Measurements from ENCODE around the gene TUBD1. TPM values are rescaled to one million over a fixed set of nuclear protein-coding genes. Genes with fewer than 3 reads are reported as not detected.

Gene TUBD1
- total and polyA plus RNA-seq, 2 of the 13 experiments (the other 11 are each of a cell fraction or from before 2014, with no cell fraction given): 18.2 to 25.9 TPM

DNA sequence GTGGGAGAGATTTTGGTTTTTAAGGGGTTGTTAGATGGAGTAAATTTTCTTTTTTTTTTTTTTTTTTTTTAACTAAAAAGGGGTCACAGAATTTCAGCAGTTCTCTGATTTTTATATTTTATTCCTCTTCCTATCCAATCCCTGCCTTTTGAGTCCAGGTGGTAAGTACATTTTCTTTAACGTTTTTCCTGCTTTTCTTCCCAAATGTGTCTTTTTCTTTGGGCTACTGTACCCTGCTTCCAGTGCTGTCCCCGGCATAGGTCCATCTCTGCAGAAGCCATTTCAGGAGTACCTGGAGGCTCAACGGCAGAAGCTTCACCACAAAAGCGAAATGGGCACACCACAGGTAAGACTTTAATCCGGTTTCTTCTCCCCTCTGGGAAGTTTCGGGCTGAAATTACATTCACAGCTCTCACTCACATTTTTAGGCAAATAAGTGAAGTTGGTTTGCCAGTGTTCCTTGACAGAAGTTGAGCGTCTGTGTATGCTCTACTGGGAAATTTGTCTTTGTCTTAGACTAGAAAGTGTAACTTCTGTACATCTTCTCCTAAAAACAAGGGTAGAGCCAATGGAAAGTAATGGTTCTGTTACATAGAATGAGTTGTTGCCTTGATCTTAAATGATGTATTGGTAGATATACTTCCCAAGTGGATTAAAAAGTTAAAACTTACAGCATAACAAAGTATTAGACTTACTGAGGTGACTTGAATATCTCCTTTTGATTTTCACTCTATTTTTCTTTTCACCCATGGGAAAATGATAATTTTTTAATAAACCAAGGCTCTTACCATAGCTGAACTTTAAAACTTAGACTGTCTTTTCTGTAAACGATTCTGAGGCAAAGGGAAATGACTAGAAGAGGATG, 54.5 kb downstream of the TUBD1 start (continued):
- TF ChIP-seq MXD3 (CRISPR knock-in tag; IDR thresholded peaks at IDR 0.05) (no peak), SIN3A (IDR thresholded peaks at IDR 0.05; ENCODE audit: borderline replicate concordance, low read depth, low read length) (peak; percentile 7; the same call in 1 of the 2 replicates), ZNF7 (CRISPR knock-in tag; IDR thresholded peaks at IDR 0.05) (0 out of 2 replicates have a peak, but pooled peaks have one; percentile 15), ASH2L (IDR thresholded peaks at IDR 0.05; ENCODE audit: insufficient read length, low read depth, low read length) (no peak), ZNF598 (CRISPR knock-in tag; IDR thresholded peaks at IDR 0.05; ENCODE audit: borderline replicate concordance) (no peak), SNAPC2 (CRISPR knock-in tag; IDR thresholded peaks at IDR 0.05) (0 out of 2 replicates have a peak, but pooled peaks have one; percentile 35), ZBED4 (CRISPR knock-in tag; IDR thresholded peaks at IDR 0.05; ENCODE audit: borderline replicate concordance) (0 out of 2 replicates have a peak, but pooled peaks have one; percentile 10), ZNF781 (CRISPR knock-in tag; IDR thresholded peaks at IDR 0.05; ENCODE audit: borderline replicate concordance, not compliant biosample characterization) (peak; percentile 61)
- TF ChIP-seq, protein P1, sequence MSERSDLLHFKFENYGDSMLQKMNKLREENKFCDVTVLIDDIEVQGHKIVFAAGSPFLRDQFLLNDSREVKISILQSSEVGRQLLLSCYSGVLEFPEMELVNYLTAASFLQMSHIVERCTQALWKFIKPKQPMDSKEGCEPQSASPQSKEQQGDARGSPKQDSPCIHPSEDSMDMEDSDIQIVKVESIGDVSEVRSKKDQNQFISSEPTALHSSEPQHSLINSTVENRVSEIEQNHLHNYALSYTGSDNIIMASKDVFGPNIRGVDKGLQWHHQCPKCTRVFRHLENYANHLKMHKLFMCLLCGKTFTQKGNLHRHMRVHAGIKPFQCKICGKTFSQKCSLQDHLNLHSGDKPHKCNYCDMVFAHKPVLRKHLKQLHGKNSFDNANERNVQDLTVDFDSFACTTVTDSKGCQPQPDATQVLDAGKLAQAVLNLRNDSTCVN (CRISPR knock-in tag; IDR thresholded peaks at IDR 0.05; ENCODE audit: borderline replicate concordance): no peak
